Endothelial cell of umbilical vein (primary cell): Measurements from ENCODE around the gene PHLPP1. TPM values are rescaled to one million over a fixed set of nuclear protein-coding genes. Genes with fewer than 3 reads are reported as not detected.

Experiments
- BruUV-seq: library from RNA; stranded (reverse); fragments of 400-500 nt; replicated peaks from 2 replicates; lab custom pipeline; 2021; lab: Mats Ljungman, UMichigan
- CTCF ChIA-PET: fragments of 300-600, 350-600 bp; sonication (Branson Sonifier 250); formaldehyde crosslinking; loops from one replicate; lab custom pipeline; 2021; ENCODE audit warnings: antibody characterized with exemption, inconsistent platforms; lab: Charles Lee
- POLR2A ChIA-PET: fragments of 300-600, 350-600 bp; sonication (Branson Sonifier 250); formaldehyde crosslinking; loops from one replicate; lab custom pipeline; 2021; ENCODE audit warnings: antibody characterized with exemption, inconsistent platforms; lab: Charles Lee
- DNase-seq: peaks from one replicate; pipeline ENCODE4 v3.0.0-alpha.2; 2011; ENCODE audit warnings: low read depth, low spot score
- FAIRE-seq: peaks from 2 replicates; lab custom pipeline; 2011; peaks lifted over from hg19 to GRCh38; lab: Jason Lieb, UNC
- H2AFZ ChIP-seq: 2 replicates; pipeline ENCODE4 v1.6.0; 2012; ENCODE audit warnings: low read depth, low read length, control low read depth, inconsistent platforms
- H3K27ac ChIP-seq: 2 replicates; pipeline ENCODE4 v1.5.1; 2011; ENCODE audit warnings: low read depth, mild to moderate bottlenecking, control low read depth, low read length, moderate library complexity; ENCODE audit not compliant: insufficient read depth
- H3K27me3 ChIP-seq, 2 experiments: 2 replicates each; pipeline versions ENCODE4 v1.6.0 to v1.6.1; 2011; ENCODE audit warnings: low read length in 2 of 2, mixed read lengths in 1 of 2; ENCODE audit not compliant: control insufficient read depth in 2 of 2, insufficient read depth in 2 of 2
- H3K36me3 ChIP-seq, 2 experiments: 2 replicates in 1 of 2; 3 replicates in 1 of 2; pipeline ENCODE4 v1.5.1; 2011; ENCODE audit warnings: low read length in 2 of 2, mild to moderate bottlenecking in 1 of 2, moderate library complexity in 1 of 2; ENCODE audit not compliant: control insufficient read depth in 2 of 2, insufficient read depth in 2 of 2; ENCODE audit errors: extremely low read depth in 1 of 2
- H3K4me1 ChIP-seq: 3 replicates; pipeline ENCODE4 v1.5.1; 2011; ENCODE audit warnings: mild to moderate bottlenecking, low read length; ENCODE audit not compliant: control insufficient read depth, insufficient read depth; ENCODE audit errors: extremely low read depth
- H3K4me2 ChIP-seq: 2 replicates; pipeline ENCODE4 v1.6.1; 2011; ENCODE audit warnings: low read length, control low read depth, mixed read lengths; ENCODE audit not compliant: insufficient read depth
- H3K4me3 ChIP-seq, 3 experiments: fragments of 200-600 bp in 1 of 3; sonication (generic), shearing (Covaris generic) in 1 of 3; replicated peaks in 1 of 3; 2 replicates each; pipeline ENCODE4 v1.5.1; 2011 to 2016; ENCODE audit warnings: control low read depth in 3 of 3, low read length in 3 of 3, mild to moderate bottlenecking in 2 of 3, inconsistent platforms in 1 of 3, low read depth in 1 of 3, moderate library complexity in 1 of 3; ENCODE audit not compliant: insufficient read depth in 1 of 3
- H3K79me2 ChIP-seq: 2 replicates; pipeline ENCODE4 v1.6.0; 2012; ENCODE audit warnings: low read length, inconsistent platforms; ENCODE audit not compliant: control insufficient read depth, insufficient read depth
- H3K9ac ChIP-seq: replicated peaks from 2 replicates; pipeline ENCODE3; 2011; ENCODE audit warnings: low read length, control low read depth; ENCODE audit not compliant: insufficient read depth; ENCODE audit errors: extremely low read depth
- H3K9me1 ChIP-seq: replicated peaks from 3 replicates; pipeline ENCODE4 v1.6.0; 2011; ENCODE audit warnings: mild to moderate bottlenecking, low read length; ENCODE audit not compliant: control insufficient read depth, insufficient read depth; ENCODE audit errors: extremely low read depth
- H3K9me3 ChIP-seq: replicated peaks from 2 replicates; pipeline ENCODE4 v1.5.1; 2012; ENCODE audit warnings: low read length, inconsistent platforms; ENCODE audit not compliant: control insufficient read depth, insufficient read depth
- H4K20me1 ChIP-seq: replicated peaks from 2 replicates; pipeline ENCODE3; 2011; ENCODE audit warnings: mild to moderate bottlenecking, low read length; ENCODE audit not compliant: control insufficient read depth, insufficient read depth; ENCODE audit errors: extremely low read depth
- CTCF ChIP-seq, 2 donors: IDR thresholded peaks; 1 replicate in 1 of 2; 2 replicates in 1 of 2; pipeline ENCODE4 v1.5.1; 2011; ENCODE audit warnings: low read length in 2 of 2, mild to moderate bottlenecking in 2 of 2, moderate library complexity in 2 of 2, control low read depth in 1 of 2, inconsistent platforms in 1 of 2, low read depth in 1 of 2; ENCODE audit not compliant: insufficient read depth in 1 of 2; ENCODE audit errors: extremely low read depth in 1 of 2
- EZH2 ChIP-seq: IDR thresholded peaks from 2 replicates; pipeline ENCODE4 v1.6.1; 2012; ENCODE audit warnings: borderline replicate concordance, low read depth, mild to moderate bottlenecking, moderate library complexity, low read length, inconsistent platforms; ENCODE audit not compliant: severe bottlenecking
- FOS ChIP-seq: IDR thresholded peaks from 2 replicates; pipeline ENCODE4 v1.6.1; 2011; ENCODE audit warnings: mild to moderate bottlenecking, low read length, moderate library complexity, borderline replicate concordance; ENCODE audit not compliant: insufficient read depth
- GATA2 ChIP-seq: IDR thresholded peaks from 2 replicates; pipeline ENCODE4 v1.7.0; 2011; ENCODE audit warnings: low read depth, mild to moderate bottlenecking, moderate library complexity, mixed read lengths, low read length; ENCODE audit not compliant: insufficient read length, insufficient read depth
- JUN ChIP-seq: IDR thresholded peaks from 2 replicates; pipeline ENCODE4 v1.6.1; 2011; ENCODE audit warnings: borderline replicate concordance, low read depth; ENCODE audit not compliant: insufficient read length, insufficient read depth
- MAX ChIP-seq: IDR thresholded peaks from 2 replicates; pipeline ENCODE4 v1.6.1; 2011; ENCODE audit not compliant: insufficient read depth, insufficient read length
- MYC ChIP-seq: IDR thresholded peaks from one replicate; pipeline ENCODE4 v1.6.1; 2011; ENCODE audit warnings: mild to moderate bottlenecking, low read depth, low read length
- POLR2A ChIP-seq: IDR thresholded peaks from 2 replicates; pipeline ENCODE4 v1.6.1; 2012; ENCODE audit warnings: low read depth, mild to moderate bottlenecking, control low read depth, low read length
- POLR2AphosphoS5 ChIP-seq: IDR thresholded peaks from 2 replicates; pipeline ENCODE4 v1.6.1; 2012; ENCODE audit warnings: low read depth, mild to moderate bottlenecking, control low read depth, low read length, moderate library complexity; ENCODE audit not compliant: insufficient read depth
- dilution Hi-C: fragments of 300-500 bp; cut with MboI; formaldehyde crosslinking; loops from one replicate; pipeline ENCODE4 v1.15.0; 2019; ENCODE audit warnings: low sequenced_read_pairs; ENCODE audit not compliant: extremely low pct_ligation_motif_present
- intact Hi-C: fragments of 100-400 bp; cut with micrococcal nuclease; formaldehyde crosslinking; loops from one replicate; pipeline ENCODE4 v1.10.0; 2022
- polyA plus RNA-seq, 4 experiments: library from polyadenylated mRNA; depleted of rRNA in 3 of 4; stranded (reverse) in 3 of 4; unstranded in 1 of 4; fragments of >200 nt; gene quantifications; 2 replicates each; pipeline versions ENCODE4 v1.2.1 to v1.2.3, GENCODE V29; 2011 to 2012; ENCODE audit warnings: missing spikeins in 1 of 4
- total RNA-seq: library from RNA; stranded (reverse); gene quantifications from 2 replicates; pipeline ENCODE4 v1.2.3, GENCODE V29; 2021

PHLPP1 gene
- total and polyA plus RNA-seq, 2 donors (not counting 3 experiments of a cell fraction or from before 2014, with no cell fraction given): 4.0 to 10.8 TPM

- Histone ChIP-seq H4K20me1 (no peaks in the 10 kb centered on the region), H3K36me3 (no peaks in the 10 kb centered on the region), H3K9ac (no peak overlapping the region), H3K79me2 (no peaks in the 10 kb centered on the region), H3K27me3 (no peaks in the 10 kb centered on the region), H2AFZ (no peak overlapping the region), H3K27ac (no peak overlapping the region), H3K4me2 (no peak overlapping the region), H3K4me1 (no peaks in the 10 kb centered on the region), H3K9me1 (no peaks in the 10 kb centered on the region), H3K9me3 (no peaks in the 10 kb centered on the region), H3K4me3 (no peak overlapping the region)
- DNase-seq (no peak), FAIRE-seq (no peak)
- POLR2A ChIA-PET: no interaction called here
- no TSS peak for BruUV-seq
- intact Hi-C loops: no loop called here
- TF ChIP-seq CTCF (IDR thresholded peaks at IDR 0.05; ENCODE audit: extremely low read depth in 1 of 2, insufficient read depth in 1 of 2, low read depth in 1 of 2, low read length in 2 of 2) (no peak), MYC (no peak), EZH2 (no peak), JUN (no peak), POLR2A (no peak), GATA2 (no peak), MAX (no peak), POLR2AphosphoS5 (no peak), FOS (no peak)
- CTCF ChIA-PET: no interaction called here
- dilution Hi-C loops: no loop called here
These were observed 218.0 kb downstream of the PHLPP1 start for GRCh38 chr18:62933261-62933887.
